HG02885 (cell line): ENCODE results near the gene VIP.

Experiments used
- ATAC-seq: cut with Tn5 transposase; IDR thresholded peaks from one replicate; pipeline ENCODE4 v1.9.1; 2021; ENCODE audit warnings: mild to moderate bottlenecking; ENCODE audit not compliant: unreplicated experiment, poor library complexity

VIP gene

DNA sequence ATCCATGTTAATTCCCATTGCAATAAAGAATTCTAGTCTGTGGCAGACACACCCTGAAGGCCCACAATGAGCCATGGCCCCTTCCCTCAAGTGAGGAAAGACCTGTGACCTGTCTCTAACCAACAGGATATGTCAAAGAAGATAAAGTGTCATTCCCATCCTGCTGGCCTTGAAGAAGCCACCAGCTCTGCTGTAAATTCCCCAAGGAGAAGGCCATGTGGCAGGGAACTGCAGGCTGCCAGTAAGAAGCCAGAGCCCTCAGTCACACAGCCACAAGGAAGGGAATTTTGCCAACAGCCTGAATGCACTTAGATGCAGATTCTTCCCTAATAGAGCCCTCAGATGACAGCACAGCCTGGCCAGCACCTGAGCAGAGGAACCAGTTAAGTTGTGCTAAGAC lies 24.8 kb downstream of the VIP start:
- no peak for ATAC-seq

DNA sequence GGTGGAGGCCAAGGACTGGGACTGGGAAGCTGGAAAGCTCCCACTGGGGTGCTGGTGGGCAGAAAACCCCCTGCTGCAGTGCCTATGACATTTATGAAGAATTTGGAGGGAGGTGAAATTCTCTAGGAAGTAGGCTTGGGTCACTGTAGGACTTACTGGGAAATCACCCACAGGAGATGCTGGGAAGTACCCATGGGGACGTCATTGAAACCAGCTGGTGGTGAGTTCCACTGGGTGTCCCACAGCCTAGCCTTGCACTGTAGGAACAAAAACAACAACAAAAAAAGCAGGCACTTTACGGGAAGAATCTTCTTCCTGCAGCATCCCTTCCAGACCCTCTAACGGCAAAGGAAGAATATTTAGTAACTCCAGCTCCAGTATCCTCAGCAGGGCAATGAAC lies 26.2 kb downstream of the VIP start:
- no peak for ATAC-seq

DNA sequence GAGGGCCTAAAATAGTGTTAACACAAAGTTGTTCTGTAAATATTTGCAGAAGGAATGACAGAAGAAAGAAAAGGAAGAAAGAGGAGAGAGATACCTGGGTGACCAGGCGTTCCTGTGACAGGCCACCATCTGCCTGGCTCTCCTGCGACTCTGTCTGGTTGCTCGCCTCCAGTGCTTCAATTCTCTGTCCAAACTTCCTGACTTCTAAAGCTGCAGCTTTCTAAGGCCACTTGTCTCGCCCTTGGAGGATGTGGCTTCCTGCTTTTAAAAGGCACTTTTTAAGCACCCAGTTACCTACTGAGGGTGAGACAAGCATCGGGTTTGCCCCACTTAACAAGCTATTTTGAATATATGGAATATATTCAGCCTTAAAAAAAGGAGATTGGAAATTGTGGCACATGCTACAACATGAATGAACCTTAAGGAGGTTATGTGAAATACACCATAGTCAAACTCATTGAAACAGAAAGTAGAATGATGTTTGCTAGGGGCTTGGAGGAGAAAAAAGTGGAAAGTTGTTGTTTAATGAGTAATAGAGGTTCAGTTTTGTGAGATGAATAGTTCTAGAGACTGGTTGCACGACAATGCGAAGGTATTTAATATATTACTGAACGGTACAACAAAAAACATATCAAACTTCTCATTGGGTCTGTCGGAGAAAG lies 32.8 kb downstream of the VIP start:
- ATAC-seq: no peak

DNA sequence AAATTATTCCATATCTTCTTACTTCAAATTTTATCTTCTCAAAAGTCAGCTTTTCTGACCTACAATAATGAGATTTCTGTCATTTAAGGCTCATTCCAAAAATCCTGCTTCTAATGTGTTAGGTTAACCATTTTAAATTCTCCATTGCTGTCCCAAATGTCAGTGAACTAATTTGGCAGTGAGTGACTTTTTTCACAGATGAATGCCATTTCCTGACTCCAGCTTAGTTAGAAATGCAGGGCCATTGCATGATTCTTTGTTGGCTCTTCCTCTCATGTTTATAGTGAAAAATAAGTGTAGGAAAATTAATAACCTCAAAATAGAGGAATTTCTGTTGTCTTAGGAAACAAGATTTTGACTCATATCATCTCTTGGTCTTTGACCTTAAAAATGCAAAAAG lies 44.1 kb downstream of the VIP start:
- ATAC-seq: no peak

DNA sequence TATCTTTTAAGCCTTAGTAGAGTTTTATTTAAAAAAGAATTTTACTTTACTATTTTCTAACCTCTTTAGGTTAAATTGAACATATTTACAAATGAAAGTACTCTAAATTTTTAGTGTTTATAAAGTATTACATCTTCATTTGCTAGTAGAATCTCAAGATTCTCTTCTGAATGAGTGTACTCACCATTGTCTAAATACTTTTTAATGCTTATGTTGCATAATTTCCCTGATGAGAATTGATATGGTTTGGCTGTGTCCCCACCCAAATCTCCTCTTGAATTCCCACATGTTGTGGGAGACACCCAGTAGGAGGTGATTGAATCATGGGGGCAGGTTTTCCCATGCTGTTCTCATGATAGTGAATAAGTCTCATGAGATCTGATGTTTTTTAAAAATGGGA lies 53.6 kb downstream of the VIP start:
- no peak for ATAC-seq
